HG03571 (cell line): Measurements from ENCODE around the gene TMEM255A.

Experiments used
- ATAC-seq: cut with Tn5 transposase; IDR thresholded peaks from one replicate; pipeline ENCODE4 v1.9.1; 2021; ENCODE audit not compliant: unreplicated experiment

The TMEM255A gene

DNA sequence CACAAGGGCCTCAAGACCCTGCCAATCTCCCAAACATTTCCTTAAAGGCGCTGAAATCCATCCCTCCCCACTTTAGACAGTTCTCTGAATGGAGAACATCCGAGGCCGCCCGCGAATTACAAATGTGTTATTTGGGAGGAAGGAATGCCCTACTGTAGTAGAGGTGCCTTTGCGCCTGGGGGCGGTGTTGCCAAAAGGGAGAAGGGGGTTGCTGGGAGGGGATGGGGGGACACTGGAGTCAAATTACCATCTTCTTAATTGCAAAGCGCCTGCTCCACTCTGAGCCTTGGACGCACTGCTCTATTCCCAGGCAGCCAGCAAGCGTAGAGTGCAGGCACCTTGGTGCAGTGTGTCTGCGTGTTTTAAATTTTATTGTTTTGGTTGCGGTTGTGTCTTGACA is 2.7 kb downstream of the TMEM255A start:
- ATAC-seq: no peak

DNA sequence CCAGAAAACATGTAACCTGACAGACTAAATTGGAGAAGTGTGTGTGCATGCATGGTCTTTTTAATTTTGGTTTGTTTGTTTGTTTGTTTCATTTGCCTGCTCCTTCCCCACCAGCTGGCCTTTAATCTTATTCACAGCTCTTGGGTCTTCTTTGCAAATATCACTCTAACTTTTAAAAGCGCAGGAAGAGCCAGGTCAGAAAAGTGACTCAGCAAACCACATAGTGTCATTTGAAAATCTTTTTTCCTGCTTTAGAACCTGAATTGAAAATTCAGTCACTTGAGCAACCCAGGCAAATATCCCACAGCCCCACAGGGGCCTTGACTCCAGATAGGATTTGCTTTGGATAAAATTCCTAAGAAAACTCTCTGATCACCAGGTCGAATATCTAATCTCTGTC is 4.6 kb downstream of the TMEM255A start:
- ATAC-seq: no peak

DNA sequence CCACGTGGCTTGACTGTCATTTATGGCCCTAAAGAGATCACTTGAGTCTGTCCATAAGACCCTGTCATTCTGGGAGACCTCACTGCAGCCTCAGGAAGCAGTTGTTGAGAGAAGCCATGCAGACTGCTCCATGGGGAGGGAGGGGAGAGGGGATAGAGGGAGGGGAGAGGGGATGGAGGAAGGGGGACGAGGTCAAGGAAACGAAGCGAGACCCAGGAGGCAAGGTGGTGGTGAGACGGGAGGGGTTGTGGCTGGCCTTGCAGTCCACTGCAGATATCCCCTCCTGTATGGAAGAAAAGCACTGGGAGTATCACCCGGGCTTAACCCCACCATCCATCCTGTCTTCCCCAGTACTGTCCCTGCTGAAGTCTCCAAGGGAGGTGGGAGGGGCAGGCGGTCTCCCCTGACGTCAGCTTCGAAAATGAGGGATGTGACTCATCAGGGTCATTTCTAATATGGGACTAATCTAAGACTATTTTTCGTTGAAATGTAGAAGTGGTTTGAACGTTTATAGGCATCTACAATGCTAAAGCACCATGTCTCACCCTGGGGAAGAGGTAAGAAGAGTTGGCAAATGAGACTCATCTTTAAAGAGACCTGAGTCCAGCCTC is 5.6 kb downstream of the TMEM255A start:
- no peak for ATAC-seq

DNA sequence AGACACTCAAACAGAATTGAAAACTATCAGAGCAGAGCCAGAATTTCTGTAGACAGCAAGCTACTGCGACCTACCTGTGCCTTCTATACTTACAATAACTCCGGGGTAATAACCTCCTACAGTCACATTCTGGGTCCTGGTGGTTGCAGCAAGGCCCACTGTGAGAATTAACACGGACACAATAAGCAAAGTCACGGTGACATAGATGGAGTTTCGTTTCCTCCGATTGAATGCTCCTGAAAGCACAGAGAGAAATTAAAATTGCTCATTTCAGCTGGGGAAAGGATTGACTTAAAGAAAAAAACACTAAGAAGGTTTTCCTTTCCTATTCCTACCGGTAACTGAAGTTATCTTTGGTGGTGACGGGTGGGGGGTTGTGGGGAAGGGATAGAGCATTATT is 7.0 kb downstream of the TMEM255A start:
- no peak for ATAC-seq

DNA sequence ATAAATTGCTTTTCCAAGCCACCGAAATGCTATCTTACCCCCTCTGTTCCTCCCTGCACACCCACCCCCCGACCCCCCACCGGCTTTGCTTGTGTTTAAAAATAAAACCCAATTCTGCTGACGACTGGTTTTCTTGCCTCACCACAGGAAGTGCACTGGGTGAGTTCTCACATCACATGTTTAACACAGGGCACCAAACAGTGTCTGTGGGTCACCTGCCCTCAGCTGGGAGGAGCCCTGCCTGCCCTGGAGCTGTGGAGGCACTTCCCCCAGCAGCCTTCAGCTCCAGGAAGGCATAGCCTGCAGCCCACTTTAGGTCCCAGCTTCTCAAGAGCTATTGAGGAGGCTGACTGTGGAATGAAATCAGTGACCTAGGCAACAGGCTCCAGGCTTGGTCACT is 8.8 kb downstream of the TMEM255A start:
- peak; percentile 89 for ATAC-seq

DNA sequence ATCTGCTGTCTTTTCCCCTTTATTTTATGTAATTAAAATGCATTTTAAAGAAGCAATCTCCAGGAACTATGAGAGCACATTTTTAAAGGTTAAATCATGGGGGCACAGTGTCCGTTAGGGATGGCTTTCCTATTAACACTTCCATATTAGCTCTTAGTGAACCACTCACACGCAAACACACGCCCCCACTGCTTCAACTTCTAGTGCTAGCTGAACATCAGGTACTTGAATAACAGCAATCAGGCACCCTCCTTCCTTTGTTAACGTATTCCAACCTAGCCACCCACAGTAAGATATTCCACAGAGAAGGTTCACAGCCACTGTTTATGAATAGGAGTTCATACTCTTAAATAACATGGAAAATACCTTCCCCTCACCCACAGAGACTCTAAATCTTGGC is 9.3 kb downstream of the TMEM255A start:
- ATAC-seq: peak; percentile 6

DNA sequence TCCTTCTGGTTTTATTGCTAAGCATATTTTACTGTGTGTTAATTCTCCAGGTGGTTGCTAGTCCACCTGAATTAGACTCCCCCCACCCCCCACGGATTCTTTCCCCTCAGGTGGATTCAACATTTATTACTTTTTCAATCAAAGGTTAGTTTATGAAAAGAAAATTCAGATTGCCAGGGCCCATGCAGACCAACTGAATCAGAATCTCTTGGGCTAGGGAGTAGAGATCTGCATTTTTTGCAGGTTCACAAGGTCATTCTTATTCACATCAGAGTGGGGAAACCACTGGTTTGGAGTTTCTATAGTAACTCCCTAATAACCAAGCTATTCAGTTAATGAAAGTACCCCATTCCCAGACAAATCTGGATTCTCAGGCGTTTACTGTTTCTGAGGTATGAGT is 9.8 kb downstream of the TMEM255A start:
- no peak for ATAC-seq

DNA sequence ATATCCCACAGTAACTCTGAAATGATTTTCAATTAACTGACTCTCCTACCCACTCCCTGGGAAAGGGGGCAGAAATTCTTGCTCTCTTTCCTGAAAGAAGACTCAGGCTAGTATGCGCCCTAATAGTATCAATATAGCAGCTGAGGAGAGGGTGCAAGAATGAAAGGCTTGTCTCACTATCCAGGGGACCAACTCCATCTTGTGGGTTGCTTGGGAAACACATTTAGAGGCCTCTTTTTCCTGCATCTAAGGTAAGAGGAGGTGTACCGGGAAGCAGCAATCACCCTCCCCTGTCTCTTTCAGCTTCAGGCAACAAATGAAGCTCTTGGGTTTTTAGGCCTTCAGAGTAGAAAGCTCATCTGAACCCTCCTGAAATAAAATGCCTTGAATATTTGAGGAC is 11.3 kb downstream of the TMEM255A start:
- no peak for ATAC-seq

DNA sequence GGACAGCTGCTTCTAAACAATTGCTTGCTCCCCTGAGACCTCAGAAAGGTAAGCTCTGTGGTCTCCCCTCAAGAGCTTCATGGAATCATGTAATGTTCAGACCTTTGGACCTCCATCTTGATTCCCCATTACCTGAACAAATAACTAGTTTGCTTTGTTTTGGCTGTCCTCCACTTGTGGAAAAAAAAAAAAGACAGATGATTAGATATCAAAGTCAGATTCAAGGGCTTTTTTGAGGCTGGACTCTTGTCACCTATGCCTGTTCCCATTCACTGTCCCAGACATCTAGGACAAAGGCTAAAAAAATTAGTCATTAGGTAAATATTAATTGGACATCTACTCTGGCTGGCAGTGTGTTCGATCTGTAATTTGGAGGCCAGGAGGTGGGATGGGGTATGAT is 13.3 kb downstream of the TMEM255A start:
- no peak for ATAC-seq

DNA sequence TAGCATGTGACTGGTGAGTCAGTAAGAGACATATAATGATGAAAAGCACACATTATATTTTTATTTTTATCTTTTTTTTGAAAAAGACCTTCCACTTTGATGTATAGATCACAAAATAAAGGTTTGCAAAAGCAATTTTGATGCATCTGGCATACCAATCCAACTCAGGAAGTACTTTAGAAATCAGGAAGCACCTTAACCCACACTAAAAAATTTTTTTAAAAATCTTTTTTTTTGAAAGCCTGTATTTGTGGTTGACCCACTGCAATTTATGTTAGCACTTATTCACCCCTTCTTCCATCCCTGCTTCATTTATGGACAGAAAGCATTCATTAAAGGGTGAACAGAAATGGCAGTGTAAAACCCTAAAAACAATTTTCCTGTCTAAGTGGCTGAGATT is 16.6 kb downstream of the TMEM255A start:
- ATAC-seq: no peak

DNA sequence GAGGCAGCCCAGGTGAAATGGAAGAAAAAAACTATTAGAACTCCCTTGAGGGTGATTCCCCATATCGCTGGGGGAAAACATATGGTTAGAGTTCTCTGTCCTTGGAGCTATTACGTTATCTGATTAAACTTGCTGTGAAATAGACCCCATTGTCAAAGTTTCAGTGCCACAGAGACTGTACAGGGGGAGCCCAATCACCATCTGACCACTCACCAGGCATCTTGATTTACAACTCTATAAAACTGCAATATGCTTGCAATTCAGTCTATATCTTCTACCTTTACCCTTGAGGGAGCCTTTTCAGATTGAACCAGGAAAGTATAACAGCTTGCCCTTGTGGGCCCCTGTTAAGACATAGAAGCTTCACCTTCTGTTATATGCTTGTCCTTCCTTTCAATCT is 18.2 kb downstream of the TMEM255A start:
- ATAC-seq: no peak

DNA sequence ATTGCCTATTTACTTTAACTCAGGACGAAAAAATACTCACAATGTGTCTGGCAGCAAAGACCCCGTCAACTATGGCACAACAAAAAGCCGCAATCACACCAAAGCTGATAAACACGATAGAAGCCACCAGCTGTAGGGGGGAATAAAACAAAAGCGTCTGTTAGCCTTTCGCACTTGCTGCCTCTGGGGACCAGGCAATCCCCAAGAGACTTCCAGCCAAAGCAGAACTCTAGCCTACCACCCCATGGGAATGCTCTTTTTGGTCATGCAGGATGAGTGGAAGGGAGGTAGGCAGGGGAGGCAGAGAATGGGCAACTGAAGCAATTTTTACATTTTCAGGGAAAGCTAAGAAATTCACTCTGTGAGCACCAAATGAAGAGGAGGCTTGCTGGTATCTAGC is 20.1 kb downstream of the TMEM255A start:
- no peak for ATAC-seq

DNA sequence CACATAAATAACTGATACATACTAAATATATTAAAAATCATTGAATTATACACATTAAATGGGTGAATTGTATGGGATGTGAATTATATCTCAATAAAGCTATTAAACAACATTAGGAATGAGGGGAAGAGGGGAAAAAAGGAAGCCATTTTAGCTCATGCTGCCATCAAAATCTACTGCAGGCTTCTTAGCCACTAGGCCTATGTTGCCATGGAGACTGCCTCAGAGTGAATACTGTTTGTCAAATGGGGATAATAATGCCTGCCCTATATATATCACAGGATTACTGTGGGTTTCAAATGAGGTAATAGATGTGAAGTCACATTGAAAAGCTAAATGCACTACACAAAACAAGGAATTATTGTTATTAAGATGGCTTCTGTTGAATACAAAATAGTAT is 21.2 kb downstream of the TMEM255A start:
- ATAC-seq: no peak

DNA sequence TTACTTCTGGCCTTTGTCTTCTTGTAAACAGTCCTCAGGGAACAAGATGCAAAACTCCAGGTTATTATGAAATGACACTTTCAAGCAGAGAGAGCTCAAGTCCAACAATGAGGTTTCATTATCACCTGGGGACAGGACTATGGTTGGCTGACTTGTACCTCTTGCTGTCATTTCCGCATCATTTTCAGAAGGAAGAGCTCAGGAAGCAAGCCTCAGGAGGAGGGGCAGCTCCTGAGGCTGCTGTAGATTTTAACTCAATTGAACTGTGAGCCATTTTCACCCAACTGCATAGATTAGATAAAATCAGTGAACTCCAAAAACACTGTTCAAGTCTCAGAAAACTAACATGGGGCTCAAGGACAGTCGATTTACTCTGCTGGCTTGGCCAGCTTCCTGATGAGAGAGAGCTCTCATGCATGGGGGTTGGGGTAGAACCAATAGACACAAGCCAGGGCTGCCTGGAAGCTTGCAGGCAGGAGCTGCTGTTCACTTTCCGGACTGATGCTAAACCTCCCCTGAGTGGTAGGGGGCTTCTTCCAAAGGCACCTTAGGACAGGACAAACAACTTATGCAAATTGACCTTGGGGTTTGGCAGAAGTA is 23.6 kb downstream of the TMEM255A start:
- ATAC-seq: peak; percentile 87

DNA sequence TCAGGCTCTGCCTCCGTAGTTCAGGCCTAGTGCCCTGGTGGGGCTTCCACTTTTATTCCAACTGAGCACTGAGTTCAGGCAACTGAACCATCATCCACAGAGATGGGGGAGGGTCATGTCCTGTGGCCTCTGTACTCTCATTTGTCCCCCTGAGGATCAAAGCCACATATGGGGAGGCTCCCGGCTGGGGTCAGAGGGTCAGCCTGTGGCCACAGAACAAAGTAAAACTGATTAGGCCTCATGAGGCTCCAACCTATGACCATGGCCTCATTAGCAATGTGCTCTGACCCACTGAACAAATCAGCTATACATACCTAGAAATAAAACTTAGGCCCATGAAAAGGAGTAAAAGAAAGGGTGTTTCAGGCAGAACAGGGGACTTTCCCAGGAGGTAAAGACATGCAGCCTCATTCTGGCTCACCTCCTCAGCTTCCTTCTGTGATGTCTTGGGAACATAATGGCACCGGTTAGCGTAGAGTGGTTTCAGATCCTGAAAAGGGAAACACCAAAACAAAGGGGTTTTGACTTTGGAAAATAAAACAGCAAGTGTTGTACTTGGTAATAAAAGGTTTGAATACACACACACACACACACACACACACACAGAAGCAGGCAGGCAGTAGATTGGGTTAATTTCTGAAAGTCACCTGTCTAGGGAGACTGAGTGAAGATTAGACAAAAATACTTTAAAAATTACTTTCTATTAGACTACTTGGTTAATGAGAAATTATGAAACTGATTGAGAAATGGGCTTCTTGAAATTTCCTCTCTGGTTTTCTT is 24.3 kb downstream of the TMEM255A start:
- ATAC-seq: peak; percentile 35

DNA sequence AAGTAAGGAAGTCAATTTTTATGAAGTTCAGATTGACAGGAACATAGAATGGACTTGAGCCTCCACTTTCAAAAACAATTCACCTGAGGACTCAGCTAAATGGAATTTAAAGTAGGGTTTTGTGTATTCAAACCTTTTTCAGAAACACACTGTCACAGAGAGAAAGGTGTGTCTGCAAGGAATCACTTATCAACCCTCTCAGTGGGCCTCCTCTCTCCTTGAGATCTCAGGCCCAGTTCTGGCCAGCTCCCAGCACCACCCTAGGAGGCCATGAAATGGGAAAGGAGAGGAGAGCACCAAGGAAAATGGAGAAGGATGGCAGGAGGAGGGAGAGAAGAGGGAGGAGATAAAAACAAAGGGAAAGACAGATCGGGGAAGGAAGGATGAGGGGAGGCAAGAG is 28.6 kb downstream of the TMEM255A start:
- ATAC-seq: no peak

DNA sequence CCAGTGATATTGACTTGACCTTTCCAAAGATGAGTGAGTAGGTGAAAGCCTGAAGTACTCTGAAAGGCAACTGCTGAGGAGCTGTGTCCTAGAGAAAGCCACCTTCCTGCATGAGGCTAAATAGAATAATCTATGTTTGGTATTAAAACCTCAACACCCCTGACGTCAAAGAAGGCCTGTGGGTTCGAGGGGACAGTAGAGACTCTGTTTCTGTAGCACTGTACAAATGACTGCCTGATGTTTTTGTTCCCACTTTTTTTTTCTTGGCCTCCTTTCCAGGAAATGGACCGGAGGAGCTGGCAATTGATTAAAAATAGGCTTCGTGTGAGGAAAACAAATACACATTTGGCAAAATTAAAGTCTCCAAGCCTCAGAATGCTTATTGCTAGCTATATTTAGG is 29.5 kb downstream of the TMEM255A start:
- no peak for ATAC-seq

DNA sequence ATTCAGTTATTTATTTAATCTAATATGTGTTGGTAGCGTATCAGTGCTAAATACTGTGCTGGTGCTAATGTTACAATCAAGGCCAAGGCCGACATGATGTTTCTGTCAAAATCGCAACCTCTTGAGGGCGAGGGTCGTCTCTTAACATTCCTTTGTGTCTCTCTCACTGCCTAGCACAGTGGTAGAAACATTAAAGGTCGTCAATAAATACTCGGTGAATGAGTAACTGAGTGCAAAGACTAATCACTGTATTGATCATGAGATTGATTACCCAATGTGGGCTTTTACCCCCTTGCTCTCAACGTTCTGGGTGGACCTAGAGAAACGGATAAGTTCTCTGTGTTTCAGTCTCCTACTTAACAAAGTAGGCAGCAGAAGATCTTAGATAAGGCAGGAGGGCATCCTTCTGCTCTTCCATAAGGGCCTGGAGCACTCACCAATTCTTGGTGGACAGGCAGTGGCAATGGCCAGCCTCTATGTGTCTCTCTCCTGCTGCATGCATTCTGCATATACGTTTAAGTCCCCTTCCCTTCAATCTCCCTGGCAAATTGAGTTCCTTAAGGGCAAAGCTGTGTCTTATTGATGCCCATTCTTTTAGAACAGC is 30.1 kb downstream of the TMEM255A start:
- no peak for ATAC-seq

DNA sequence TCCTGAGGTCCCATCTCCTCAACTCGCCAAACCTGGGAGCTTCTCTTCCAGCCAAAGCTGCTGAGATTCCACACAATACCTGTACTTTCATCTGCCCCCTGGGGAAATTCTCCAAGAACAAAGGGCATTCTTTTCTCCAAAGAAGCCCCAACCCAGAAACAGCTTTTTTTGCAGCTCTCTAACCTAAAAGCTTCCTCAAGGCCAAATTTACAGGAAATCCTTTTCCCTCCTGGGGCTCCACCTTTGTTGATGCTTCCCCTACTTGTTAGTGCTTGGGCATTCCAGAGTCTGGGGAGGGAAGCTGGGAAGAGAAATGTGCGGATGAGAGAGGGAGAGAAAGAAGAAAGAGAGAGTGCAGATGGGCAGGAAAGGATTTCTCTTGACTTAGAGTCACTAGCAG is 36.3 kb downstream of the TMEM255A start:
- no peak for ATAC-seq

DNA sequence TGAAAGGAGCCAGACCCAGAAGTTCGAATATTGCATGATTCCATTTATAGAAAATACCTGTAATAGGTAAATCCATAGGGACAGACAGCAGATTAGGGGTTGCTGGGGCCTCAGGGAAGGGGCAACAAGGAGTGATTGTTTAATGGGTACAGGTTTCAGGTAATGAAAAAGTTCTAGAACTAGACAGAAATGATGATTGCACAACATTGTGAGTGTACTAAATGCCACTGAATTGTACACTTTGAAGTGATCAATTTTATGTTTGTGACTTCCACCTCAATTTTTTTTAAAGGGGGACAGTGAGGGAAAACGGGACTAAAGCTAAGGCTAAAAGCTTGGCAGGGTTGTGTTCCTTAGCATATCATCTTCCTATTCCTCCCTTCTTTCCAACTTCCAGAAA is 37.1 kb downstream of the TMEM255A start:
- ATAC-seq: no peak

DNA sequence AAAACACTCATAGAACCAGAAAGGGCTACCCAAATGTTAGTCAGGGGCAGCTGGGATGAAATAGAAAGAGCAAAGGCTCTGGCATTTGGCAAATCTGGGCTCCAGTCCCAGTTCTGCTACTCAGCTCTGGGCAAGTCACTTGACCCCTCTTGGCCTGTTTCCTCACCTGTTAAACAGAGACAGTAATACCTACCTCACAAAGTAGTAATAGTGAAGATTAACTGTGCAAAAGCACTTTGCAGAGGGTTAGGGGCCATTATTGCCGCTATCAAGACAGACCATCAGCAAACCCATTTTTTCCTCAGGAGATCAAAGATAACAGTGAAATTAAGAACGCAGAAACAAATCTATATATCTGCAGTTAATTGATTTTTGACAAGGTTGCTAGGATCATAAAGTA is 40.0 kb downstream of the TMEM255A start:
- ATAC-seq: no peak

DNA sequence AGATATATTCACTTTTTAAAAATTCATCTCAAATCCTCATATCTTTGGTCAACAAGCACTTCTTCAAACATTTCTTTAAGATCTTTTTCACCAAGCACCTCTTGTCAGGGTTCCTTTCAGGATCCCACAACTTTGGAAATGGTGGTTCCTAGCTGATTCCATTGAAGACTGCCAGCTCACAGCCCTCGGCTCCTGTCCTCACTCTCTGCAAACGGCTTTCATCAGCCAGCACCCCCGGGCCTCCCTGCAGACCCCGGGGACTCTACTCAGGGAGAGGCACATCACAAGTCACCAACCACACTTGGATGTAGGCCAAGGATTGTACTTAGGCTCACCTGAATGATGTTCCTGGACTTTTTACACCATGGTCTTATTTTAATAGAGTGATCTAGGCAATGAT is 40.7 kb downstream of the TMEM255A start:
- ATAC-seq: no peak
